Uterine smooth muscle cell (primary cell): Measurements from ENCODE around the gene NARF. TPM values are rescaled to one million over a fixed set of nuclear protein-coding genes. Genes with fewer than 3 reads are reported as not detected.

Experiments
- total RNA-seq: library from RNA; depleted of rRNA; stranded (reverse); fragments of >200 nt; gene quantifications from 2 replicates; pipeline ENCODE4 v1.2.3, GENCODE V29; 2014

Gene NARF
- 26.0 and 32.4 TPM in 2 replicates for total RNA-seq

GRCh38 chr17:82458179-82458884, at the start of gene NARF:
Gene NARF, plus strand, starts transcription at chr17:82458741. Its CDS starts 63 bp downstream, at chr17:82458804.

GRCh38 chr17:82418001-82418986, 40.2 kb upstream of the NARF start, which contains the start of the genes HEXD and OGFOD3:
Gene HEXD, plus strand, starts transcription at chr17:82418347. Its CDS starts 1,453 bp downstream, at chr17:82419800.
Gene OGFOD3, minus strand, starts transcription at chr17:82418586. Its CDS starts 101 bp downstream, at chr17:82418485.

GRCh38 chr17:82450357-82451106, 8.0 kb upstream of the NARF start, which contains the start of gene CYBC1:
Gene CYBC1, minus strand, starts transcription at chr17:82450752. Its CDS starts 1,498 bp downstream, at chr17:82449254.

GRCh38 chr17:82518826-82519810, 60.6 kb downstream of the NARF start, which contains the start of gene FOXK2:
Gene FOXK2, plus strand, starts transcription at chr17:82519732. Its CDS starts 157 bp downstream, at chr17:82519889.

Other genes starting within 250 kb of the NARF start
- gene CCDC57, start 245.9 kb upstream of the NARF start, total RNA-seq, result 21.7 and 22.1 TPM in 2 replicates
- 119 and 123 TPM in 2 replicates for gene SLC16A3, start 229.7 kb upstream of the NARF start, total RNA-seq
- 57.6 and 59.3 TPM in 2 replicates for gene CSNK1D, start 185.0 kb upstream of the NARF start, total RNA-seq
- not detected in 2 replicates for gene CD7, start 141.1 kb upstream of the NARF start, total RNA-seq
- 2.9 and 3.9 TPM in 2 replicates for gene SECTM1, start 125.0 kb upstream of the NARF start, total RNA-seq
- gene TEX19, start 99.5 kb upstream of the NARF start, total RNA-seq, result 0.12 TPM in 1 of 2 replicates, not detected in the other
- not detected in 2 replicates for gene UTS2R, start 87.0 kb upstream of the NARF start, total RNA-seq
- 11.0 and 13.5 TPM in 2 replicates for gene HEXD, start 40.4 kb upstream of the NARF start, total RNA-seq
- gene OGFOD3, start 40.2 kb upstream of the NARF start, total RNA-seq, result 32.5 and 42.4 TPM in 2 replicates
- 39.6 and 63.5 TPM in 2 replicates for gene CYBC1, start 8.0 kb upstream of the NARF start, total RNA-seq
- 28.6 and 29.1 TPM in 2 replicates for gene FOXK2, start 61.0 kb downstream of the NARF start, total RNA-seq
- 54.2 and 77.8 TPM in 2 replicates for gene WDR45B, start 189.7 kb downstream of the NARF start, total RNA-seq
- 2.8 and 4.6 TPM in 2 replicates for gene RAB40B, start 240.0 kb downstream of the NARF start, total RNA-seq